ENCODE results near the gene FARSA. TPM values are rescaled to one million over a fixed set of nuclear protein-coding genes. Genes with fewer than 3 reads are reported as not detected.
A peak's percentile ranks its signal among the peaks of the same experiment; 100 is the strongest.

Gene FARSA
- total and polyA plus RNA-seq, 2 donors (not counting 3 experiments of a cell fraction or from before 2014, with no cell fraction given) = 51.8 to 77.4 TPM

GRCh38 chr19:12884926-12885748, 48.4 kb downstream of the FARSA start:
- Histone ChIP-seq H3K36me3 (ENCODE audit: control insufficient read depth in 2 of 2, extremely low read depth in 1 of 2, insufficient read depth in 2 of 2, low read length in 2 of 2) (no peaks in the 10 kb centered on the region), H3K79me2 (ENCODE audit: control insufficient read depth, insufficient read depth, low read length) (no peaks in the 10 kb centered on the region), H3K4me2 (ENCODE audit: insufficient read depth, low read length) (peak overlapping the region; percentile 16), H3K9me3 (replicated peaks; ENCODE audit: control insufficient read depth, insufficient read depth, low read length) (no peaks in the 10 kb centered on the region), H4K20me1 (replicated peaks; ENCODE audit: control insufficient read depth, extremely low read depth, insufficient read depth, low read length) (no peaks in the 10 kb centered on the region), H3K9ac (replicated peaks; ENCODE audit: extremely low read depth, insufficient read depth, low read length) (no peak overlapping the region), H3K27me3 (ENCODE audit: control insufficient read depth in 2 of 2, insufficient read depth in 2 of 2, low read length in 2 of 2) (peaks cover 12 to 22% of the 10 kb centered on the region in 2 experiments), H2AFZ (ENCODE audit: low read depth, low read length) (peak overlapping the region; percentile 51), H3K27ac (ENCODE audit: insufficient read depth, low read depth, low read length) (no peak overlapping the region), H3K4me1 (ENCODE audit: control insufficient read depth, extremely low read depth, insufficient read depth, low read length) (peaks cover 4% of the 10 kb centered on the region), H3K9me1 (replicated peaks; ENCODE audit: control insufficient read depth, extremely low read depth, insufficient read depth, low read length) (no peaks in the 10 kb centered on the region), H3K4me3 (replicated peaks in 1 of 3; ENCODE audit: insufficient read depth in 1 of 3, low read depth in 1 of 3, low read length in 3 of 3) (peak overlapping the region in 2 of 3 experiments; percentile 17 to 21)
- no TSS peak for BruUV-seq (replicated peaks)
- FAIRE-seq (no peak), DNase-seq (ENCODE audit: low read depth, low spot score) (peak; percentile 45)
- TF ChIP-seq CTCF (IDR thresholded peaks at IDR 0.05; ENCODE audit: extremely low read depth in 1 of 2, insufficient read depth in 1 of 2, low read depth in 1 of 2, low read length in 2 of 2) (peak; percentile 53 to 76), MAX (IDR thresholded peaks at IDR 0.05; ENCODE audit: insufficient read depth, insufficient read length) (no peak)
- POLR2A ChIA-PET = no interaction called here
- intact Hi-C loops (cut with micrococcal nuclease) (loop anchor here (1.0 kb wide), 1 partner anchor 80 kb away; no protein-coding TSS in a partner anchor), dilution Hi-C loops (cut with MboI; ENCODE audit: extremely low pct_ligation_motif_present, low sequenced_read_pairs) (no loop called here)
- CTCF ChIA-PET = interaction anchor here (0.5 to 1.5 kb wide), 11 partner anchors 9 to 1396 kb away, joined by 3 to 12 read pairs (median 3); partner anchors contain the start of gene FARSA

GRCh38 chr19:12884627-12884925, 48.9 kb downstream of the FARSA start:
- Histone ChIP-seq H3K9ac (replicated peaks; ENCODE audit: extremely low read depth, insufficient read depth, low read length) (no peak overlapping the region), H4K20me1 (replicated peaks; ENCODE audit: control insufficient read depth, extremely low read depth, insufficient read depth, low read length) (no peaks in the 10 kb centered on the region), H3K4me3 (replicated peaks in 1 of 3; ENCODE audit: insufficient read depth in 1 of 3, low read depth in 1 of 3, low read length in 3 of 3) (no peak overlapping the region), H3K27me3 (ENCODE audit: control insufficient read depth in 2 of 2, insufficient read depth in 2 of 2, low read length in 2 of 2) (peaks cover 12 to 22% of the 10 kb centered on the region in 2 experiments), H3K9me1 (replicated peaks; ENCODE audit: control insufficient read depth, extremely low read depth, insufficient read depth, low read length) (no peaks in the 10 kb centered on the region), H3K79me2 (ENCODE audit: control insufficient read depth, insufficient read depth, low read length) (no peaks in the 10 kb centered on the region), H3K36me3 (ENCODE audit: control insufficient read depth in 2 of 2, extremely low read depth in 1 of 2, insufficient read depth in 2 of 2, low read length in 2 of 2) (no peaks in the 10 kb centered on the region), H3K4me1 (ENCODE audit: control insufficient read depth, extremely low read depth, insufficient read depth, low read length) (peaks cover 4% of the 10 kb centered on the region), H3K9me3 (replicated peaks; ENCODE audit: control insufficient read depth, insufficient read depth, low read length) (no peaks in the 10 kb centered on the region), H3K27ac (ENCODE audit: insufficient read depth, low read depth, low read length) (no peak overlapping the region), H2AFZ (ENCODE audit: low read depth, low read length) (no peak overlapping the region), H3K4me2 (ENCODE audit: insufficient read depth, low read length) (no peak overlapping the region)
- POLR2A ChIA-PET = no interaction called here
- no TSS peak for BruUV-seq (replicated peaks)
- dilution Hi-C loops (cut with MboI; ENCODE audit: extremely low pct_ligation_motif_present, low sequenced_read_pairs) = no loop called here
- DNase-seq (ENCODE audit: low read depth, low spot score) (no peak), FAIRE-seq (no peak)
- TF ChIP-seq POLR2AphosphoS5 (IDR thresholded peaks at IDR 0.05; ENCODE audit: insufficient read depth, low read depth, low read length) = no peak
- TF ChIP-seq CTCF (IDR thresholded peaks at IDR 0.05; ENCODE audit: extremely low read depth in 1 of 2, insufficient read depth in 1 of 2, low read depth in 1 of 2, low read length in 2 of 2) = no peak
- no peak for TF ChIP-seq FOS (IDR thresholded peaks at IDR 0.05; ENCODE audit: borderline replicate concordance, insufficient read depth, low read length)
- TF ChIP-seq POLR2A (IDR thresholded peaks at IDR 0.05; ENCODE audit: low read depth, low read length) = no peak
- no peak for TF ChIP-seq GATA2 (IDR thresholded peaks at IDR 0.05; ENCODE audit: insufficient read depth, insufficient read length, low read depth, low read length)
- no peak for TF ChIP-seq MYC (IDR thresholded peaks at IDR 0.05; ENCODE audit: low read depth, low read length)
- TF ChIP-seq MAX (IDR thresholded peaks at IDR 0.05; ENCODE audit: insufficient read depth, insufficient read length) = no peak
- no peak for TF ChIP-seq JUN (IDR thresholded peaks at IDR 0.05; ENCODE audit: borderline replicate concordance, insufficient read depth, insufficient read length, low read depth)
- no peak for TF ChIP-seq EZH2 (IDR thresholded peaks at IDR 0.05; ENCODE audit: borderline replicate concordance, low read depth, low read length, severe bottlenecking)
- intact Hi-C loops (cut with micrococcal nuclease) = no loop called here
- CTCF ChIA-PET = interaction anchor here (0.8 to 1.5 kb wide), 7 partner anchors 8 to 126 kb away, joined by 3 to 12 read pairs (median 3); no protein-coding TSS in a partner anchor

All from endothelial cell of umbilical vein (primary cell).